Vagina (tissue), 2 donors: ENCODE data around the gene ETNPPL. TPM values are rescaled to one million over a fixed set of nuclear protein-coding genes. Genes with fewer than 3 reads are reported as not detected.

Experiments
- DNase-seq, 2 donors: peaks; one replicate each; pipeline ENCODE4 v3.0.0-alpha.2; 2017; ENCODE audit errors: extremely low spot score in 2 of 2
- H3K27ac ChIP-seq: fragments of 200-600 bp; sonication (generic); one replicate; pipeline ENCODE4 v1.5.1; 2019
- H3K27me3 ChIP-seq: fragments of 200-600 bp; sonication (generic); one replicate; pipeline ENCODE4 v1.5.1; 2019
- H3K36me3 ChIP-seq, 2 donors: fragments of 200-600 bp; sonication (generic); one replicate each; pipeline ENCODE4 v1.5.1; 2017 to 2019
- H3K4me1 ChIP-seq: fragments of 200-600 bp; sonication (generic); one replicate; pipeline ENCODE4 v1.5.1; 2019
- H3K4me3 ChIP-seq, 2 donors: fragments of 200-600 bp; sonication (generic); 1 replicate in 1 of 2; 2 replicates in 1 of 2; pipeline ENCODE4 v1.5.1; 2016 to 2019
- H3K9me3 ChIP-seq: fragments of 200-600 bp; sonication (generic); one replicate; pipeline ENCODE4 v1.5.1; 2019
- POLR2A ChIP-seq, 2 donors: fragments of 450-650 bp; IDR thresholded peaks; one replicate each; pipeline ENCODE4 v1.6.1; 2017; ENCODE audit warnings: antibody characterized with exemption in 2 of 2, mild to moderate bottlenecking in 2 of 2, moderate library complexity in 2 of 2
- POLR2AphosphoS5 ChIP-seq, 2 donors: sonication (generic); formaldehyde crosslinking; IDR thresholded peaks; one replicate each; pipeline ENCODE4 v1.9.0; 2017; ENCODE audit warnings: antibody characterized with exemption in 2 of 2, mild to moderate bottlenecking in 2 of 2, low read depth in 1 of 2; ENCODE audit not compliant: insufficient read depth in 1 of 2
- intact Hi-C: fragments of 100-400 bp; cut with DNase I; formaldehyde crosslinking; loops from one replicate; pipeline ENCODE4 v1.15.1; 2023
- total RNA-seq: library from RNA; depleted of rRNA; stranded (reverse); fragments of >200 nt; gene quantifications from one replicate; pipeline ENCODE4 v1.2.3, GENCODE V29; 2016
- TF ChIP-seq, protein P1 (sequence below), 3 experiments: fragments of 450-650 bp in 2 of 3; fragments of 200-600 bp in 1 of 3; sonication (generic) in 1 of 3; IDR thresholded peaks; one replicate each; pipeline ENCODE4 v1.5.1; 2017 to 2019; ENCODE audit warnings: antibody characterized with exemption in 3 of 3, mild to moderate bottlenecking in 2 of 3, moderate library complexity in 2 of 3

ETNPPL gene
- total RNA-seq, 1 donor from 2014 or later = not detected

DNA sequence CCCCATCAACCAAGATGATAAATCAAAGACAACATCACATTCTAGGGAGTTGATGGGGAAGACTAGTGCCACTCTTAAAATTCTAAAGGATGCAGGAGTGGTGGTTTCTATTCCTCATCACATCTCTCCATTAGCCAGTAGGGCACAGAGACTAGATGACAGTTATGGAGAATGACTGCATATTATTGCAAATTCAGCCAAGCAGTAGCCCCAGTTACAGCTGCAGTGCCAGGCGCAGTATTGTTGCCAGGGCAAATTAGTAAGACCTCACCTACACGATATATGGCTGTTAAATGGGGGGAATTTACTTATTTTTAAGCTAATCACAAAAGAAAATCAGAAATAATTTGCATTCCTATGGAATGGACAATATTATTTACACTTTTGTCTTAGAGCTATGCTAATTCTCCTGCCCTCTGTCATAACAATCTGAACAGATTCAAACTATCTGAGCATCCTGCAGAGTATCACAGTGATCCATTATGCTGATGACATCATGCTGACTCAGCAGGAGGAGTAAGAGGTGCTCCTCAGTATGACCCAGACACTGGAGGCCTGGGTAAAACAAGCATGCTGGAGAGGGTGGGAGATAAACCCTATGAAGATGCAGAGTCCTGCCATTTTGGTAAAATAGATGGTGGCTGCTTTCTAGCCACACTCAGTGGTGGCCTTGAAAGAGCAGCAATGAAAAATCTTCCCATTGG is 24.7 kb downstream of the ETNPPL start:
- no peaks in the 10 kb centered on the region for H3K36me3 ChIP-seq
- no peak for DNase-seq
- intact Hi-C loops = no loop called here
- no peak overlapping the region for H3K27ac ChIP-seq
- no peaks in the 10 kb centered on the region for H3K9me3 ChIP-seq
- no peak overlapping the region for H3K4me3 ChIP-seq
- TF ChIP-seq, protein P1, sequence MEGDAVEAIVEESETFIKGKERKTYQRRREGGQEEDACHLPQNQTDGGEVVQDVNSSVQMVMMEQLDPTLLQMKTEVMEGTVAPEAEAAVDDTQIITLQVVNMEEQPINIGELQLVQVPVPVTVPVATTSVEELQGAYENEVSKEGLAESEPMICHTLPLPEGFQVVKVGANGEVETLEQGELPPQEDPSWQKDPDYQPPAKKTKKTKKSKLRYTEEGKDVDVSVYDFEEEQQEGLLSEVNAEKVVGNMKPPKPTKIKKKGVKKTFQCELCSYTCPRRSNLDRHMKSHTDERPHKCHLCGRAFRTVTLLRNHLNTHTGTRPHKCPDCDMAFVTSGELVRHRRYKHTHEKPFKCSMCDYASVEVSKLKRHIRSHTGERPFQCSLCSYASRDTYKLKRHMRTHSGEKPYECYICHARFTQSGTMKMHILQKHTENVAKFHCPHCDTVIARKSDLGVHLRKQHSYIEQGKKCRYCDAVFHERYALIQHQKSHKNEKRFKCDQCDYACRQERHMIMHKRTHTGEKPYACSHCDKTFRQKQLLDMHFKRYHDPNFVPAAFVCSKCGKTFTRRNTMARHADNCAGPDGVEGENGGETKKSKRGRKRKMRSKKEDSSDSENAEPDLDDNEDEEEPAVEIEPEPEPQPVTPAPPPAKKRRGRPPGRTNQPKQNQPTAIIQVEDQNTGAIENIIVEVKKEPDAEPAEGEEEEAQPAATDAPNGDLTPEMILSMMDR (IDR thresholded peaks at IDR 0.05) = no peak
- TF ChIP-seq POLR2A (IDR thresholded peaks at IDR 0.05) = no peak
- H3K4me1 ChIP-seq = no peaks in the 10 kb centered on the region
- H3K27me3 ChIP-seq = no peaks in the 10 kb centered on the region

DNA sequence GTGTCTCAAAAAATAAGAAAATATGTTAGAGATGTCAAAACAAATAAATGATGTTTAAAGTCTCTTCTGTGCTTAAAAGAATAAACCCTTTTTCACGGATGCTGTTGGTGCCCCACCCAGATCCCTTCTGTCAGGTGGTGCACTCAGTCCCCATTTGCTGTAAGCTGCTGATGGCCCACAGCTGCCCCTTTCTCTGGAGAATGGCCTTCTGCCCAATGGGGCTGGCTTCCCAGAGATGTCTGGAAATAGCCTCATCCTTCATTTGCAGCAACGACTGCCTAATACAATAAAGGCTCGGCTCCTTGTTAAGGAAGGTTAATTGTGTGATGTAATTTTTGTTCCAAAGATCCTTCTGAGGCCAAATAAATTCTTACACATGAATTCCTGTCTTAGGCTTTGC is 31.8 kb downstream of the ETNPPL start:
- DNase-seq = no peak
- intact Hi-C loops = no loop called here
- Histone ChIP-seq H3K36me3 (no peaks in the 10 kb centered on the region), H3K4me3 (no peak overlapping the region), H3K4me1 (no peaks in the 10 kb centered on the region), H3K27me3 (no peaks in the 10 kb centered on the region), H3K27ac (no peak overlapping the region), H3K9me3 (peaks cover 5% of the 10 kb centered on the region)
- TF ChIP-seq POLR2AphosphoS5 (IDR thresholded peaks at IDR 0.05; ENCODE audit: insufficient read depth in 1 of 2, low read depth in 1 of 2) = no peak
- no peak for TF ChIP-seq POLR2A (IDR thresholded peaks at IDR 0.05)
- TF ChIP-seq, protein P1 (IDR thresholded peaks at IDR 0.05) = no peak

DNA sequence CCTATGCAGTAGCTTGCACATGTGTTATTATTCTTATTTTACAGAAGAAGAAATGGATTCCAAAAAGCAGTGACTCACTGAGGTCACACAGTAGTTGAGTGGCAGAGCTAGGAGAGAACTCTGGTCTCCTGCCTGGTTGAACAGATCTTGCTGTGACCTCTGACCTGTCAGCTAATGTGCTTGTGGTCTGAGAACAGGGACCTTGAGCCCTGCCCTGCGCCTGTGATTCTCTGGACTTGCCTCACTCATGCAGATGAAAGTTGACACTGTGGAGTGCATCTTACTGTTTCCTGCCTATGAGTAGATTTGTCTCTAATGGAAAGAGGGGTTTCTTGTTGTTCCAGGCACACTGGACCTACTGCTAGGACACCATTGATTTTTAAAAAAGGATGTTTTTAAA is 32.3 kb downstream of the ETNPPL start:
- intact Hi-C loops = no loop called here
- TF ChIP-seq, protein P1 (IDR thresholded peaks at IDR 0.05) = no peak
- TF ChIP-seq POLR2A (IDR thresholded peaks at IDR 0.05) (no peak), POLR2AphosphoS5 (IDR thresholded peaks at IDR 0.05; ENCODE audit: insufficient read depth in 1 of 2, low read depth in 1 of 2) (no peak)
- no peak for DNase-seq

DNA sequence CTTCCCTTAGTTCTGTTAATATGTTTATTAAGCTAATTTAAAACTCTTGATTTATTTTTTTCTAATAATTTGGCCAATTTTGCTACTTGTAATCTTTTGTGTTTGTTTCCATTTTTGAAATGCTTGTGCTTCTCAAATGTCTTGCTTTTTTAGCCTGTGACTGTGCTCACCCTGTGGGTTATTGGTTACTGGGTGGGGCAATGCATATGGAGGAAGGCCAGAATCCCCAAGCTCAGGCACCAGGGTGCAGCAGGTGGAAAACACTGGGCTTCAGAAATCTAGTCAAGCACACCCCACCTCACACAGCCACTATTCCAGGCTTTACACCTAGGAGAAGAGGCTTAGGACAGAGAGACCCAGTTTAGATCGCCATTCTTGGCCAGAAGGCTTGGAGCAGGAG is 33.1 kb downstream of the ETNPPL start:
- no peak for DNase-seq
- TF ChIP-seq POLR2A (IDR thresholded peaks at IDR 0.05) (no peak), POLR2AphosphoS5 (IDR thresholded peaks at IDR 0.05; ENCODE audit: insufficient read depth in 1 of 2, low read depth in 1 of 2) (no peak)
- TF ChIP-seq, protein P1 (IDR thresholded peaks at IDR 0.05) = no peak
- Histone ChIP-seq H3K27me3 (no peaks in the 10 kb centered on the region), H3K4me1 (no peaks in the 10 kb centered on the region), H3K9me3 (peaks cover 10% of the 10 kb centered on the region), H3K4me3 (no peak overlapping the region), H3K36me3 (no peaks in the 10 kb centered on the region), H3K27ac (no peak overlapping the region)
- intact Hi-C loops = no loop called here

More for the DNA sequence above, 32.3 kb downstream of the ETNPPL start:
- Histone ChIP-seq H3K27me3 (no peaks in the 10 kb centered on the region), H3K9me3 (peaks cover 9% of the 10 kb centered on the region), H3K27ac (no peak overlapping the region), H3K4me1 (no peaks in the 10 kb centered on the region), H3K36me3 (no peaks in the 10 kb centered on the region), H3K4me3 (no peak overlapping the region)

DNA sequence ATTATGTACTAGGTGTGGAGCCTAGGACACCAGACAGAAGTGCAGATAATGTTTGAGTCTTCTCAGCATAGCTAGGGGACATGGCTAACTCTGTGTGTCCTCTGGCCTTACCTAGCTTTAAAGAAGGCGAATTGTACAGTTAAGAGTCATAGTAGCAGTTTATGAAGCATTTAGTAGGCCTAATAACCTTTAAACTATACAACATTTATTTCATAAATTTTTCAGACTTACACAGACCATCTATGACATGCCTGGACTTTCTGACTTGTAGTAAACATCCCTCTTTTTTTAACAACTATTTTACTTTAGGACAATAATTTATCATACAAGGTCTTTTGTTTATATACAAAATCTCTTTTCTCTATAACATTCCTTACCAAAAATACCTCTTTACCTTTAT is 37.4 kb downstream of the ETNPPL start:
- H3K9me3 ChIP-seq = peaks cover 10% of the 10 kb centered on the region
- H3K4me3 ChIP-seq = no peak overlapping the region
- H3K27me3 ChIP-seq = no peaks in the 10 kb centered on the region
- intact Hi-C loops = no loop called here
- H3K4me1 ChIP-seq = no peaks in the 10 kb centered on the region
- DNase-seq = no peak
- TF ChIP-seq POLR2AphosphoS5 (IDR thresholded peaks at IDR 0.05; ENCODE audit: insufficient read depth in 1 of 2, low read depth in 1 of 2) (no peak), POLR2A (IDR thresholded peaks at IDR 0.05) (no peak)
- TF ChIP-seq, protein P1 (IDR thresholded peaks at IDR 0.05) = no peak
- no peak overlapping the region for H3K27ac ChIP-seq
- H3K36me3 ChIP-seq = no peaks in the 10 kb centered on the region
